ENCODE measurements around the gene RHAG. TPM values are rescaled to one million over a fixed set of nuclear protein-coding genes. Genes with fewer than 3 reads are reported as not detected.

The RHAG gene
- total and polyA plus RNA-seq, 4 donors, result 0.03 to 5.7 (median 0.31) TPM; not detected in 1

DNA sequence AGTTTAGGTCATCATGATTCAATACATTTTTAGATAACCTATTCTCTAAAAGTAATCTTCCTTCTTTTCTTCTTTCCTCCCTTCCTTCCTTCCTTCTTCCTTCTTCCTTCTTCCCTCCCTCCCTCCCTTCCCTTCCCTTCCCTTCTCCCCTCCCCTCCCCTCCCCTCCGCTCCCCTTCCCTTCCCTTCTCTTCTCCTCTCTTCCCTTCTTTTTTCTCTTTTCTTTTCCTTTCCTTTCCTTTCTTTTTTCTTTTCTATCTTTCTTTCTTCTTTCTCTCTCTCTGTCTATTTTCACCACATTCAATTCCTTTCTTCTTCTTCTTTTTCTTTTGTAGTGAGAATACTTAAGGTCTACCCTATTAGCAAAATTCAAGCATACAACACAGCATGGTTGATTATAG is 17.3 kb upstream of the RHAG start:
- no peak for TF ChIP-seq CTCF (IDR thresholded peaks at IDR 0.05; ENCODE audit: control extremely low read depth, extremely low read depth)
- no peak for DNase-seq

DNA sequence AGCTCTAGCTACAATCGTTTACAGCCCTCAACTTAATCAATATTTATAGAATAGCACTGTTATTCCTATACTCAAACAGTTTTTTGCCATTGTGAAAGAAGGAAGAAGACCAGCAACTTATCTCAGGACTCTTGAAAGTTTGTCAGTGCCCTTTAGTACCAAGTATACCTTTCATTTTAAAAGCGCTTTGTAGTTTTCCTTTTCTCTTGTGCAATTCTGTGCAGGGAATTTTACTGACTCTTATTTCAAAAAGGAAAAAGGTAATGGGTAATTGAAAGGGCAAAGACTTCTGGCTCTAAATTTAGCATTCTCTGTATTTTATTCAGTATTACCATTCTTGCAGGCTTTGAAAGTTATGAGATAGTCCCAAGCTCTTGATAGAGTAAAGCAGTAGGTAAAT is 16.8 kb upstream of the RHAG start:
- Histone ChIP-seq H3K9ac (ENCODE audit: insufficient read depth in 1 of 2, low read length in 2 of 2) (no peak overlapping the region), H3K27me3 (ENCODE audit: control insufficient read depth in 3 of 3, insufficient read depth in 3 of 3, low read length in 2 of 3) (no peaks in the 10 kb centered on the region), H3K9me3 (ENCODE audit: control insufficient read depth in 4 of 4, insufficient read depth in 3 of 4, low read length in 3 of 4) (no peaks in the 10 kb centered on the region), H3K27ac (ENCODE audit: low read depth in 1 of 2, low read length in 1 of 2) (no peak overlapping the region), H3K4me1 (ENCODE audit: control insufficient read depth in 5 of 5, insufficient read depth in 5 of 5, low read length in 5 of 5) (peaks cover 0 to 4% (median 0%) of the 10 kb centered on the region in 5 donors), H3K4me3 (no peak overlapping the region), H3K36me3 (ENCODE audit: control insufficient read depth in 4 of 4, insufficient read depth in 4 of 4, low read length in 4 of 4) (no peaks in the 10 kb centered on the region)
- TF ChIP-seq CTCF (IDR thresholded peaks at IDR 0.05; ENCODE audit: control extremely low read depth, extremely low read depth), result no peak
- ATAC-seq (ENCODE audit: insufficient read depth, low FRiP score) (no peak), DNase-seq (no peak)
- 73 to 85% methylated on average over 2 of the region's 2 CpGs for WGBS, 2 donors

More for the DNA sequence above, 17.3 kb upstream of the RHAG start:
- H3K4me3 ChIP-seq, result no peak overlapping the region
- no peak overlapping the region for H3K27ac ChIP-seq (ENCODE audit: low read depth in 1 of 2, low read length in 1 of 2)
- no peaks in the 10 kb centered on the region for H3K36me3 ChIP-seq (ENCODE audit: control insufficient read depth in 4 of 4, insufficient read depth in 4 of 4, low read length in 4 of 4)
- WGBS, 2 donors, result 97 to 100% methylated on average over 1 of the region's 1 CpG
- H3K27me3 ChIP-seq (ENCODE audit: control insufficient read depth in 3 of 3, insufficient read depth in 3 of 3, low read length in 2 of 3), result no peaks in the 10 kb centered on the region
- no peak overlapping the region for H3K9ac ChIP-seq (ENCODE audit: insufficient read depth in 1 of 2, low read length in 2 of 2)
- peaks cover 0 to 4% (median 0%) of the 10 kb centered on the region in 5 donors for H3K4me1 ChIP-seq (ENCODE audit: control insufficient read depth in 5 of 5, insufficient read depth in 5 of 5, low read length in 5 of 5)
- no peak for ATAC-seq (ENCODE audit: insufficient read depth, low FRiP score)
- H3K9me3 ChIP-seq (ENCODE audit: control insufficient read depth in 4 of 4, insufficient read depth in 3 of 4, low read length in 3 of 4), result no peaks in the 10 kb centered on the region

DNA sequence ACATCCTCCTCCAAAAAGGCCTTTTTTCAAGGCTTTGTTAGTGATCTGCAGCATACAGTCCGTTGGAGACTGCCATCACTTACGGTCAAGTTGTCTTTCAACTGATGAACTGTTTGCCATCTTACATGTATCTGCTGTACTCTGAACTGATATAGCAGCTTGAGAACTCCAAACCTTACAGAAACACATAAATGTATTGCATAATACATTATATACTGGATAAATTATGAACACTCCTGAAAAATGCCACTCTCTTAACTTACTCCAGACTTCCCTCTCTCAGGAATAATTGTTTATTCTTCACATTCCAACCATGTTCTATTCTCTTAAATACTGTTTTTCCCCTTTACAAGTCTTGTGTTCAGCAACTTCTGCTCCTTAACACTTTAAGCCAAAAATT is 14.6 kb upstream of the RHAG start:
- Histone ChIP-seq H3K36me3 (ENCODE audit: control insufficient read depth in 4 of 4, insufficient read depth in 4 of 4, low read length in 4 of 4) (no peaks in the 10 kb centered on the region), H3K27ac (ENCODE audit: low read depth in 1 of 2, low read length in 1 of 2) (no peak overlapping the region), H3K4me1 (ENCODE audit: control insufficient read depth in 5 of 5, insufficient read depth in 5 of 5, low read length in 5 of 5) (peaks cover 0 to 4% (median 0%) of the 10 kb centered on the region in 5 donors), H3K4me3 (no peak overlapping the region), H3K9ac (ENCODE audit: insufficient read depth in 1 of 2, low read length in 2 of 2) (no peak overlapping the region), H3K27me3 (ENCODE audit: control insufficient read depth in 3 of 3, insufficient read depth in 3 of 3, low read length in 2 of 3) (no peaks in the 10 kb centered on the region), H3K9me3 (ENCODE audit: control insufficient read depth in 4 of 4, insufficient read depth in 3 of 4, low read length in 3 of 4) (no peaks in the 10 kb centered on the region)
- no peak for TF ChIP-seq CTCF (IDR thresholded peaks at IDR 0.05; ENCODE audit: control extremely low read depth, extremely low read depth)
- ATAC-seq (ENCODE audit: insufficient read depth, low FRiP score), result no peak
- 51 to 89% methylated on average over 2 of the region's 2 CpGs for whole genome bisulfite sequencing, 2 donors
- DNase-seq, result no peak

- Histone ChIP-seq H3K27me3 (ENCODE audit: control insufficient read depth in 3 of 3, insufficient read depth in 3 of 3, low read length in 2 of 3) (no peaks in the 10 kb centered on the region), H3K4me1 (ENCODE audit: control insufficient read depth in 5 of 5, insufficient read depth in 5 of 5, low read length in 5 of 5) (peaks cover 0 to 4% (median 0%) of the 10 kb centered on the region in 5 donors), H3K9me3 (ENCODE audit: control insufficient read depth in 4 of 4, insufficient read depth in 3 of 4, low read length in 3 of 4) (no peaks in the 10 kb centered on the region), H3K27ac (ENCODE audit: low read depth in 1 of 2, low read length in 1 of 2) (no peak overlapping the region), H3K4me3 (no peak overlapping the region), H3K36me3 (ENCODE audit: control insufficient read depth in 4 of 4, insufficient read depth in 4 of 4, low read length in 4 of 4) (no peaks in the 10 kb centered on the region), H3K9ac (ENCODE audit: insufficient read depth in 1 of 2, low read length in 2 of 2) (no peak overlapping the region)
- no peak for DNase-seq
- no peak for TF ChIP-seq CTCF (IDR thresholded peaks at IDR 0.05; ENCODE audit: control extremely low read depth, extremely low read depth)
- 77 to 79% methylated on average over 1 of the region's 1 CpG for WGBS, 2 donors
- no peak for ATAC-seq (ENCODE audit: insufficient read depth, low FRiP score)
Observed at GRCh38 chr6:49649988-49650387, 13.3 kb upstream of the RHAG start.

All from lung (tissue), 12 donors.